ENCODE data around the gene OLIG2.

DNA sequence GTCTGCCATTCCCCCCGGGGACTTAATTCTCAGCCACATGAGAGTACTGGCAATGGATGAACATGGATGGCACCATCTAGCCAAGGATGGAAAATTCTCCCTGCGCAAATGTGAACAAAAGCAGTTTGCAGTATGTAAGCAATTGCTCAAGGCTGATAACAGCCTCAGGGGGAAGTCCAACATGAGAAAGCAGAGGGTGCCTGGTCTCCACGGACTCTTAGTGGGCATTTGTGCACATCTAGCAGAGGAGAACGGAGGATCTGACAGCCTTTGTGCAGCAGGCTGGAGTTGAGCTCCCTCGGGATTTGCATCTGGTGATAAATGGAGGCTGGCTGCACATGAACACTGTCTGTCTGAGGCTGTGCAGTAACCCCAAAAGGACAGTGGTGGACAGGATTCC, 30.3 kb downstream of the OLIG2 start:
- TF ChIP-seq USF1 (CRISPR knock-in tag; IDR thresholded peaks at IDR 0.05) (no peak), NR2C2 (CRISPR knock-in tag; IDR thresholded peaks at IDR 0.05) (no peak), RELA (CRISPR knock-in tag; IDR thresholded peaks at IDR 0.05; ENCODE audit: borderline replicate concordance) (no peak), CREB1 (CRISPR knock-in tag; IDR thresholded peaks at IDR 0.05) (no peak), ZNF396 (CRISPR knock-in tag; IDR thresholded peaks at IDR 0.05; ENCODE audit: borderline replicate concordance) (no peak), TCF7 (CRISPR knock-in tag; IDR thresholded peaks at IDR 0.05; ENCODE audit: low read depth) (no peak)
- TF ChIP-seq, protein P1, sequence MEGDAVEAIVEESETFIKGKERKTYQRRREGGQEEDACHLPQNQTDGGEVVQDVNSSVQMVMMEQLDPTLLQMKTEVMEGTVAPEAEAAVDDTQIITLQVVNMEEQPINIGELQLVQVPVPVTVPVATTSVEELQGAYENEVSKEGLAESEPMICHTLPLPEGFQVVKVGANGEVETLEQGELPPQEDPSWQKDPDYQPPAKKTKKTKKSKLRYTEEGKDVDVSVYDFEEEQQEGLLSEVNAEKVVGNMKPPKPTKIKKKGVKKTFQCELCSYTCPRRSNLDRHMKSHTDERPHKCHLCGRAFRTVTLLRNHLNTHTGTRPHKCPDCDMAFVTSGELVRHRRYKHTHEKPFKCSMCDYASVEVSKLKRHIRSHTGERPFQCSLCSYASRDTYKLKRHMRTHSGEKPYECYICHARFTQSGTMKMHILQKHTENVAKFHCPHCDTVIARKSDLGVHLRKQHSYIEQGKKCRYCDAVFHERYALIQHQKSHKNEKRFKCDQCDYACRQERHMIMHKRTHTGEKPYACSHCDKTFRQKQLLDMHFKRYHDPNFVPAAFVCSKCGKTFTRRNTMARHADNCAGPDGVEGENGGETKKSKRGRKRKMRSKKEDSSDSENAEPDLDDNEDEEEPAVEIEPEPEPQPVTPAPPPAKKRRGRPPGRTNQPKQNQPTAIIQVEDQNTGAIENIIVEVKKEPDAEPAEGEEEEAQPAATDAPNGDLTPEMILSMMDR (IDR thresholded peaks at IDR 0.05), result no peak
